K562 (cell line): Measurements from ENCODE around the gene CBX3. TPM values are rescaled to one million over a fixed set of nuclear protein-coding genes. Genes with fewer than 3 reads are reported as not detected.

Experiments used
- ADNP ChIP-seq: fragments of 200-800 bp; sonication (Bioruptor generic); IDR thresholded peaks from 2 replicates; pipeline ENCODE4 v1.6.1; 2016; ENCODE audit warnings: missing genetic modification characterization, missing compliant biosample characterization
- E2F1 ChIP-seq: sonication (generic); formaldehyde crosslinking; IDR thresholded peaks from 2 replicates; pipeline ENCODE4 v1.8.1; 2023; ENCODE audit warnings: mild to moderate bottlenecking, missing genetic modification reagents, moderate library complexity
- ELF2 ChIP-seq: fragments of 250-450 bp; sonication (Bioruptor Pico); IDR thresholded peaks from 2 replicates; pipeline ENCODE4 v1.5.0; 2021; ENCODE audit warnings: mild to moderate bottlenecking
- GTF2B ChIP-seq: IDR thresholded peaks from 2 replicates; pipeline ENCODE4 v1.6.1; 2011; ENCODE audit not compliant: insufficient read length; ENCODE audit errors: extremely low read depth
- GTF3C2 ChIP-seq: IDR thresholded peaks from 3 replicates; pipeline ENCODE4 v1.6.1; 2011; ENCODE audit warnings: borderline replicate concordance, mild to moderate bottlenecking, moderate library complexity; ENCODE audit not compliant: insufficient read length; ENCODE audit errors: extremely low read depth
- HES1 ChIP-seq: fragments of 450-650 bp; IDR thresholded peaks from 2 replicates; pipeline ENCODE4 v1.6.1; 2016; ENCODE audit warnings: low read depth, mild to moderate bottlenecking, moderate library complexity
- LEF1 ChIP-seq: fragments of 450-650 bp; IDR thresholded peaks from 2 replicates; pipeline ENCODE4 v1.6.1; 2016; ENCODE audit warnings: mild to moderate bottlenecking
- MTA2 ChIP-seq: fragments of 450-650 bp; IDR thresholded peaks from 2 replicates; pipeline ENCODE4 v1.6.1; 2016; ENCODE audit warnings: low read depth
- MTF1 ChIP-seq: fragments of 250-450 bp; sonication (Bioruptor Pico); IDR thresholded peaks from 2 replicates; pipeline ENCODE4 v1.9.0; 2021; ENCODE audit warnings: moderate library complexity, mild to moderate bottlenecking, inconsistent platforms, borderline replicate concordance
- NRF1 ChIP-seq, 2 experiments: fragments of 450-650 bp; IDR thresholded peaks in 1 of 2; conservative IDR thresholded peaks in 1 of 2; 2 replicates each; pipeline ENCODE4 v1.6.1; 2014; ENCODE audit warnings: mild to moderate bottlenecking in 2 of 2
- PHF20 ChIP-seq: fragments of 450-650 bp; IDR thresholded peaks from 2 replicates; pipeline ENCODE4 v1.6.1; 2018; ENCODE audit not compliant: partially characterized antibody
- PRMT5 ChIP-seq: sonication (generic); formaldehyde crosslinking; IDR thresholded peaks from 2 replicates; pipeline ENCODE4 v1.5.0; 2020; ENCODE audit warnings: missing genetic modification reagents
- SRSF1 ChIP-seq: fragments of 200-400 bp; formaldehyde crosslinking; IDR thresholded peaks from 2 replicates; pipeline ENCODE4 v1.6.1; 2017; ENCODE audit warnings: mild to moderate bottlenecking, low read depth, low read length, moderate library complexity
- STAT5B ChIP-seq: fragments of 250-450 bp; sonication (Bioruptor Pico); IDR thresholded peaks from 2 replicates; pipeline ENCODE4 v1.8.0; 2021; ENCODE audit warnings: mild to moderate bottlenecking, inconsistent platforms
- ZC3H8 ChIP-seq: fragments of 450-650 bp; IDR thresholded peaks from 2 replicates; pipeline ENCODE4 v1.6.1; 2017
- ZNF274 ChIP-seq: IDR thresholded peaks from 2 replicates; pipeline ENCODE4 v1.6.1; 2011; ENCODE audit warnings: low read depth, mild to moderate bottlenecking, low read length, moderate library complexity, borderline replicate concordance
- ZNF398 ChIP-seq: fragments of 250-450 bp; sonication (Bioruptor Pico); IDR thresholded peaks from 2 replicates; pipeline ENCODE4 v1.8.0; 2021; ENCODE audit warnings: moderate library complexity, mild to moderate bottlenecking, inconsistent platforms
- ZNF408 ChIP-seq: fragments of 250-450 bp; sonication (Bioruptor Pico); IDR thresholded peaks from 2 replicates; pipeline ENCODE4 v1.4.0; 2020; ENCODE audit warnings: low read depth, mild to moderate bottlenecking, moderate library complexity
- ZNF436 ChIP-seq: fragments of 250-450, 450-650 bp; sonication (Bioruptor Pico); formaldehyde crosslinking; IDR thresholded peaks from 2 replicates; pipeline ENCODE4 v1.7.0; 2020; ENCODE audit warnings: mild to moderate bottlenecking
- ZNF778 ChIP-seq: fragments of 450-650 bp; formaldehyde crosslinking; IDR thresholded peaks from 2 replicates; pipeline ENCODE4 v1.4.0; 2020; ENCODE audit warnings: mild to moderate bottlenecking, moderate library complexity
- polyA plus RNA-seq, 8 experiments: library from polyadenylated mRNA; depleted of rRNA in 4 of 8; stranded (reverse) in 5 of 8; unstranded in 3 of 8; fragments of >200 nt; fragmentation: Nextera tagmentation in 2 of 8; fragmentation: Illumina TruSeq in 1 of 8; extraction: Ambion mirVana in 2 of 8; extraction: Trizol in 1 of 8; gene quantifications; 2 replicates each; pipeline versions ENCODE4 v1.2.1 to v1.2.3, GENCODE V29; 2011 to 2014; ENCODE audit warnings: inconsistent platforms in 1 of 8, missing spikeins in 1 of 8
- total RNA-seq, 7 experiments: library from RNA; depleted of rRNA in 6 of 7; stranded (reverse); fragments of >200 nt in 6 of 7; fragmentation: Illumina TruSeq in 2 of 7; extraction: Trizol in 2 of 7; gene quantifications; 2 replicates each; pipeline versions ENCODE4 v1.2.1 to v1.2.3, GENCODE V29; 2011 to 2021; ENCODE audit warnings: low replicate concordance in 1 of 7

Gene CBX3
- total and polyA plus RNA-seq, 9 of the 15 experiments (the other 6 are each of a cell fraction or from before 2014, with no cell fraction given): 198 to 413 (median 328) TPM

- TF ChIP-seq ZNF398 (CRISPR knock-in tag) (no peak), GTF2B (no peak), MTA2 (no peak), MTF1 (CRISPR knock-in tag) (no peak), ZC3H8 (no peak), ZNF436 (no peak), SRSF1 (no peak), ZNF408 (no peak), PRMT5 (no peak), ZNF778 (no peak), HES1 (no peak; the same call in 1 of the 2 replicates), GTF3C2 (no peak), LEF1 (peak; percentile 43; the same call in 1 of the 2 replicates), ELF2 (CRISPR knock-in tag) (peak; percentile 75; the same call in 1 of the 2 replicates), STAT5B (CRISPR knock-in tag) (no peak), ADNP (tag) (no peak), E2F1 (CRISPR knock-in tag) (no peak), NRF1 (conservative IDR thresholded peaks at IDR 0.05 in 1 of 2, IDR thresholded peaks at IDR 0.05 in 1 of 2) (peak; percentile 44 to 49; a peak in 2 of 4 replicates), PHF20 (no peak), ZNF274 (no peak)
Observed at GRCh38 chr7:26201247-26202018, at the start of gene CBX3 (continued).
